Tibial nerve (tissue), 4 donors: ENCODE data around the gene MYBBP1A. TPM values are rescaled to one million over a fixed set of nuclear protein-coding genes. Genes with fewer than 3 reads are reported as not detected.

ENCODE experiments used
- DNase-seq, 2 donors: peaks; one replicate each; pipeline ENCODE4 v3.0.0-alpha.2; 2019; ENCODE audit warnings: low spot score in 2 of 2
- H3K27ac ChIP-seq, 4 donors: fragments of 200-600 bp; sonication (generic) in 3 of 4; one replicate each; pipeline ENCODE4 v1.5.1; 2017 to 2019; ENCODE audit warnings: mild to moderate bottlenecking in 1 of 4
- H3K27me3 ChIP-seq, 2 donors: fragments of 200-600 bp; sonication (generic) in 1 of 2; one replicate each; pipeline versions ENCODE4 v1.5.1 to v1.6.0; 2017 to 2019
- H3K36me3 ChIP-seq, 3 donors: fragments of 200-600 bp; sonication (generic); one replicate each; pipeline ENCODE4 v1.5.1; 2018 to 2019
- H3K4me1 ChIP-seq, 4 donors: fragments of 200-600 bp; sonication (generic) in 3 of 4; one replicate each; pipeline ENCODE4 v1.5.1; 2017 to 2019
- H3K4me3 ChIP-seq, 4 donors: fragments of 200-600 bp; sonication (generic) in 3 of 4; one replicate each; pipeline ENCODE4 v1.5.1; 2017 to 2019; ENCODE audit warnings: mild to moderate bottlenecking in 1 of 4, moderate library complexity in 1 of 4
- H3K9me3 ChIP-seq, 4 donors: fragments of 200-600 bp; sonication (generic) in 3 of 4; one replicate each; pipeline ENCODE4 v1.5.1; 2017 to 2019
- EP300 ChIP-seq, 2 donors: sonication (generic); formaldehyde crosslinking; IDR thresholded peaks; one replicate each; pipeline ENCODE4 v1.6.1; 2017; ENCODE audit warnings: antibody characterized with exemption in 2 of 2, mild to moderate bottlenecking in 1 of 2
- POLR2A ChIP-seq, 2 donors: fragments of 450-650 bp; IDR thresholded peaks; one replicate each; pipeline ENCODE4 v1.6.1; 2017; ENCODE audit warnings: antibody characterized with exemption in 2 of 2, mild to moderate bottlenecking in 2 of 2, moderate library complexity in 2 of 2
- WGBS, 2 donors: methylation state at CpG; one replicate each; pipeline ENCODE4 v1.1.5; 2018; 5-methylcytosine and 5-hydroxymethylcytosine counted together
- total RNA-seq, 4 donors: library from RNA; depleted of rRNA; stranded (reverse); fragments of >200 nt; gene quantifications; one replicate each; pipeline ENCODE4 v1.1.0, GENCODE V29; 2016
- TF ChIP-seq, protein P1 (sequence below), 5 experiments: fragments of 200-600 bp in 3 of 5; fragments of 450-650 bp in 2 of 5; sonication (generic) in 3 of 5; IDR thresholded peaks; one replicate each; pipeline ENCODE4 v1.5.1; 2016 to 2019; ENCODE audit warnings: antibody characterized with exemption in 5 of 5, mild to moderate bottlenecking in 3 of 5, moderate library complexity in 2 of 5

MYBBP1A gene
- total RNA-seq, 4 donors from 2014 or later, result 53.8 to 119 (median 54.4) TPM

GRCh38 chr17:4508207-4508606, 47.0 kb downstream of the MYBBP1A start:
- DNase-seq, result no peak
- Histone ChIP-seq H3K9me3 (no peaks in the 10 kb centered on the region), H3K4me1 (peaks cover 0 to 17% (median 2%) of the 10 kb centered on the region in 4 donors), H3K27me3 (peaks cover 0 to 11% of the 10 kb centered on the region in 2 donors), H3K27ac (peak overlapping the region in 1 of 4 donors; percentile 2), H3K36me3 (no peaks in the 10 kb centered on the region), H3K4me3 (no peak overlapping the region)
- WGBS, 2 donors, result 81 to 88% methylated on average over 2 to 3 of the region's 3 CpGs
- TF ChIP-seq, protein P1, sequence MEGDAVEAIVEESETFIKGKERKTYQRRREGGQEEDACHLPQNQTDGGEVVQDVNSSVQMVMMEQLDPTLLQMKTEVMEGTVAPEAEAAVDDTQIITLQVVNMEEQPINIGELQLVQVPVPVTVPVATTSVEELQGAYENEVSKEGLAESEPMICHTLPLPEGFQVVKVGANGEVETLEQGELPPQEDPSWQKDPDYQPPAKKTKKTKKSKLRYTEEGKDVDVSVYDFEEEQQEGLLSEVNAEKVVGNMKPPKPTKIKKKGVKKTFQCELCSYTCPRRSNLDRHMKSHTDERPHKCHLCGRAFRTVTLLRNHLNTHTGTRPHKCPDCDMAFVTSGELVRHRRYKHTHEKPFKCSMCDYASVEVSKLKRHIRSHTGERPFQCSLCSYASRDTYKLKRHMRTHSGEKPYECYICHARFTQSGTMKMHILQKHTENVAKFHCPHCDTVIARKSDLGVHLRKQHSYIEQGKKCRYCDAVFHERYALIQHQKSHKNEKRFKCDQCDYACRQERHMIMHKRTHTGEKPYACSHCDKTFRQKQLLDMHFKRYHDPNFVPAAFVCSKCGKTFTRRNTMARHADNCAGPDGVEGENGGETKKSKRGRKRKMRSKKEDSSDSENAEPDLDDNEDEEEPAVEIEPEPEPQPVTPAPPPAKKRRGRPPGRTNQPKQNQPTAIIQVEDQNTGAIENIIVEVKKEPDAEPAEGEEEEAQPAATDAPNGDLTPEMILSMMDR (IDR thresholded peaks at IDR 0.05), result no peak
- TF ChIP-seq POLR2A (IDR thresholded peaks at IDR 0.05), result no peak
- no peak for TF ChIP-seq EP300 (IDR thresholded peaks at IDR 0.05)

DNA sequence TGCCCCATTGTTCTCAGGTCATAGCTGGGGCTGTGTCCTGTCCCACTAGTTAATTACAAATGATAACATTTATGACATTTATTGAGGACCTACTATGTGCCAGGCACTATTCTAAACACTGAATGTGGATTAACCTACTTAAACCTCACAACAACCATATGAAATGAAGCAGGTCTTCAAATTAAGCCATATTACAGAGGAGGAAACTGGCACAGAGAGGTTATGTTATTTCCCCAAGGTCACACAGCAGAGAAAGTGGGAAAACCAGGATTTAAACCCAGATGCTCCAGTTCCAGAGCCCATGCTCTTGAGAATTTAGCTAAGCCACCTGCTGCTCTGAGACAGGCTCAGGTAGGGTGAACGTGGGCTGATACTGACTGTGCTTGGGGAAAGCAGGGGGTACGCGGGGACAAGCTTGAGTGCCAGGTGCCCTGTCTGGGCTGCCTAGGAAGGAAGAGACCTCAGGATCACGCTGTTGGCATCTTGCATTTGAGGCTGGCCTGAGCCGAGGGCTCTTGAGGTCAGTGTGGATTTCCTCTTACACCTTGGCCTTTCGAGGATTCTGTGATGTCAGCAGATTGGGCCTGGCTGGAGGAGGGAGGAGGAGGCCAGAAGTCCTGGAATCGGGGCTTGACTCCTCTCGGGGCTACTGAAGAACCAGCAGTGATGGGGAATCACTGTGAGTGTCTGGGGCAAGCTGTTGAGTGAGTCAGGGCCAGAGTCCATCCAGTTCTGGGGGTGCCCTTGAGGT, 47.6 kb downstream of the MYBBP1A start:
- H3K36me3 ChIP-seq, result no peaks in the 10 kb centered on the region
- TF ChIP-seq EP300 (IDR thresholded peaks at IDR 0.05) (no peak), POLR2A (IDR thresholded peaks at IDR 0.05) (no peak)
- TF ChIP-seq, protein P1 (IDR thresholded peaks at IDR 0.05), result no peak
- H3K27me3 ChIP-seq, result peaks cover 0 to 18% of the 10 kb centered on the region in 2 donors
- H3K4me1 ChIP-seq, result peaks cover 0 to 17% (median 2%) of the 10 kb centered on the region in 4 donors
- no peaks in the 10 kb centered on the region for H3K9me3 ChIP-seq
- peak overlapping the region in 1 of 4 donors; percentile 2 for H3K27ac ChIP-seq
- no peak overlapping the region for H3K4me3 ChIP-seq
- no peak for DNase-seq
- WGBS, 2 donors, result 66 to 75% methylated on average over 8 of the region's 8 CpGs

GRCh38 chr17:4506892-4507291, 48.3 kb downstream of the MYBBP1A start:
- H3K27ac ChIP-seq, result no peak overlapping the region
- no peak for TF ChIP-seq POLR2A (IDR thresholded peaks at IDR 0.05)
- no peak for TF ChIP-seq EP300 (IDR thresholded peaks at IDR 0.05)
- TF ChIP-seq, protein P1 (IDR thresholded peaks at IDR 0.05), result no peak
- no peak overlapping the region for H3K4me3 ChIP-seq
- DNase-seq, result no peak
- H3K36me3 ChIP-seq, result no peaks in the 10 kb centered on the region
- peaks cover 0 to 17% (median 2%) of the 10 kb centered on the region in 4 donors for H3K4me1 ChIP-seq
- no peaks in the 10 kb centered on the region for H3K9me3 ChIP-seq
- 64 to 78% methylated on average over 8 of the region's 8 CpGs for WGBS, 2 donors
- peaks cover 0 to 21% of the 10 kb centered on the region in 2 donors for H3K27me3 ChIP-seq

- Histone ChIP-seq H3K4me3 (no peak overlapping the region), H3K4me1 (peaks cover 0 to 17% (median 2%) of the 10 kb centered on the region in 4 donors), H3K27me3 (peaks cover 0 to 26% of the 10 kb centered on the region in 2 donors), H3K36me3 (no peaks in the 10 kb centered on the region), H3K9me3 (no peaks in the 10 kb centered on the region), H3K27ac (no peak overlapping the region)
- WGBS, 2 donors, result 54 to 60% methylated on average over 12 to 13 of the region's 13 CpGs
- DNase-seq, result no peak
- no peak for TF ChIP-seq POLR2A (IDR thresholded peaks at IDR 0.05)
- TF ChIP-seq, protein P1 (IDR thresholded peaks at IDR 0.05), result no peak
Observed at GRCh38 chr17:4506175-4506813, 48.9 kb downstream of the MYBBP1A start.

GRCh38 chr17:4505187-4505586, 50.0 kb downstream of the MYBBP1A start:
- peaks cover 0 to 37% of the 10 kb centered on the region in 2 donors for H3K27me3 ChIP-seq
- H3K4me3 ChIP-seq, result no peak overlapping the region
- 86 to 94% methylated on average over 3 of the region's 5 CpGs for WGBS, 2 donors
- TF ChIP-seq POLR2A (IDR thresholded peaks at IDR 0.05), result no peak
- TF ChIP-seq, protein P1 (IDR thresholded peaks at IDR 0.05), result no peak
- TF ChIP-seq EP300 (IDR thresholded peaks at IDR 0.05), result no peak
- H3K9me3 ChIP-seq, result no peaks in the 10 kb centered on the region
- no peak overlapping the region for H3K27ac ChIP-seq
- DNase-seq, result no peak
- H3K36me3 ChIP-seq, result no peaks in the 10 kb centered on the region
- peaks cover 0 to 26% (median 6%) of the 10 kb centered on the region in 4 donors for H3K4me1 ChIP-seq
